Endothelial cell of umbilical vein (primary cell): ENCODE measurements around the gene CALHM5. TPM values are rescaled to one million over a fixed set of nuclear protein-coding genes. Genes with fewer than 3 reads are reported as not detected.

Experiments
- BruUV-seq: library from RNA; stranded (reverse); fragments of 400-500 nt; replicated peaks from 2 replicates; lab custom pipeline; 2021; lab: Mats Ljungman, UMichigan
- CTCF ChIA-PET: fragments of 300-600, 350-600 bp; sonication (Branson Sonifier 250); formaldehyde crosslinking; loops from one replicate; lab custom pipeline; 2021; ENCODE audit warnings: antibody characterized with exemption, inconsistent platforms; lab: Charles Lee
- POLR2A ChIA-PET: fragments of 300-600, 350-600 bp; sonication (Branson Sonifier 250); formaldehyde crosslinking; loops from one replicate; lab custom pipeline; 2021; ENCODE audit warnings: antibody characterized with exemption, inconsistent platforms; lab: Charles Lee
- DNase-seq: peaks from one replicate; pipeline ENCODE4 v3.0.0-alpha.2; 2011; ENCODE audit warnings: low read depth, low spot score
- FAIRE-seq: peaks from 2 replicates; lab custom pipeline; 2011; peaks lifted over from hg19 to GRCh38; lab: Jason Lieb, UNC
- H2AFZ ChIP-seq: 2 replicates; pipeline ENCODE4 v1.6.0; 2012; ENCODE audit warnings: low read depth, low read length, control low read depth, inconsistent platforms
- H3K27ac ChIP-seq: 2 replicates; pipeline ENCODE4 v1.5.1; 2011; ENCODE audit warnings: low read depth, mild to moderate bottlenecking, control low read depth, low read length, moderate library complexity; ENCODE audit not compliant: insufficient read depth
- H3K27me3 ChIP-seq, 2 experiments: 2 replicates each; pipeline versions ENCODE4 v1.6.0 to v1.6.1; 2011; ENCODE audit warnings: low read length in 2 of 2, mixed read lengths in 1 of 2; ENCODE audit not compliant: control insufficient read depth in 2 of 2, insufficient read depth in 2 of 2
- H3K36me3 ChIP-seq, 2 experiments: 2 replicates in 1 of 2; 3 replicates in 1 of 2; pipeline ENCODE4 v1.5.1; 2011; ENCODE audit warnings: low read length in 2 of 2, mild to moderate bottlenecking in 1 of 2, moderate library complexity in 1 of 2; ENCODE audit not compliant: control insufficient read depth in 2 of 2, insufficient read depth in 2 of 2; ENCODE audit errors: extremely low read depth in 1 of 2
- H3K4me1 ChIP-seq: 3 replicates; pipeline ENCODE4 v1.5.1; 2011; ENCODE audit warnings: mild to moderate bottlenecking, low read length; ENCODE audit not compliant: control insufficient read depth, insufficient read depth; ENCODE audit errors: extremely low read depth
- H3K4me2 ChIP-seq: 2 replicates; pipeline ENCODE4 v1.6.1; 2011; ENCODE audit warnings: low read length, control low read depth, mixed read lengths; ENCODE audit not compliant: insufficient read depth
- H3K4me3 ChIP-seq, 3 experiments: fragments of 200-600 bp in 1 of 3; sonication (generic), shearing (Covaris generic) in 1 of 3; replicated peaks in 1 of 3; 2 replicates each; pipeline ENCODE4 v1.5.1; 2011 to 2016; ENCODE audit warnings: control low read depth in 3 of 3, low read length in 3 of 3, mild to moderate bottlenecking in 2 of 3, inconsistent platforms in 1 of 3, low read depth in 1 of 3, moderate library complexity in 1 of 3; ENCODE audit not compliant: insufficient read depth in 1 of 3
- H3K79me2 ChIP-seq: 2 replicates; pipeline ENCODE4 v1.6.0; 2012; ENCODE audit warnings: low read length, inconsistent platforms; ENCODE audit not compliant: control insufficient read depth, insufficient read depth
- H3K9ac ChIP-seq: replicated peaks from 2 replicates; pipeline ENCODE3; 2011; ENCODE audit warnings: low read length, control low read depth; ENCODE audit not compliant: insufficient read depth; ENCODE audit errors: extremely low read depth
- H3K9me1 ChIP-seq: replicated peaks from 3 replicates; pipeline ENCODE4 v1.6.0; 2011; ENCODE audit warnings: mild to moderate bottlenecking, low read length; ENCODE audit not compliant: control insufficient read depth, insufficient read depth; ENCODE audit errors: extremely low read depth
- H3K9me3 ChIP-seq: replicated peaks from 2 replicates; pipeline ENCODE4 v1.5.1; 2012; ENCODE audit warnings: low read length, inconsistent platforms; ENCODE audit not compliant: control insufficient read depth, insufficient read depth
- H4K20me1 ChIP-seq: replicated peaks from 2 replicates; pipeline ENCODE3; 2011; ENCODE audit warnings: mild to moderate bottlenecking, low read length; ENCODE audit not compliant: control insufficient read depth, insufficient read depth; ENCODE audit errors: extremely low read depth
- CTCF ChIP-seq, 2 donors: IDR thresholded peaks; 1 replicate in 1 of 2; 2 replicates in 1 of 2; pipeline ENCODE4 v1.5.1; 2011; ENCODE audit warnings: low read length in 2 of 2, mild to moderate bottlenecking in 2 of 2, moderate library complexity in 2 of 2, control low read depth in 1 of 2, inconsistent platforms in 1 of 2, low read depth in 1 of 2; ENCODE audit not compliant: insufficient read depth in 1 of 2; ENCODE audit errors: extremely low read depth in 1 of 2
- EZH2 ChIP-seq: IDR thresholded peaks from 2 replicates; pipeline ENCODE4 v1.6.1; 2012; ENCODE audit warnings: borderline replicate concordance, low read depth, mild to moderate bottlenecking, moderate library complexity, low read length, inconsistent platforms; ENCODE audit not compliant: severe bottlenecking
- FOS ChIP-seq: IDR thresholded peaks from 2 replicates; pipeline ENCODE4 v1.6.1; 2011; ENCODE audit warnings: mild to moderate bottlenecking, low read length, moderate library complexity, borderline replicate concordance; ENCODE audit not compliant: insufficient read depth
- GATA2 ChIP-seq: IDR thresholded peaks from 2 replicates; pipeline ENCODE4 v1.7.0; 2011; ENCODE audit warnings: low read depth, mild to moderate bottlenecking, moderate library complexity, mixed read lengths, low read length; ENCODE audit not compliant: insufficient read length, insufficient read depth
- JUN ChIP-seq: IDR thresholded peaks from 2 replicates; pipeline ENCODE4 v1.6.1; 2011; ENCODE audit warnings: borderline replicate concordance, low read depth; ENCODE audit not compliant: insufficient read length, insufficient read depth
- MAX ChIP-seq: IDR thresholded peaks from 2 replicates; pipeline ENCODE4 v1.6.1; 2011; ENCODE audit not compliant: insufficient read depth, insufficient read length
- MYC ChIP-seq: IDR thresholded peaks from one replicate; pipeline ENCODE4 v1.6.1; 2011; ENCODE audit warnings: mild to moderate bottlenecking, low read depth, low read length
- POLR2A ChIP-seq: IDR thresholded peaks from 2 replicates; pipeline ENCODE4 v1.6.1; 2012; ENCODE audit warnings: low read depth, mild to moderate bottlenecking, control low read depth, low read length
- POLR2AphosphoS5 ChIP-seq: IDR thresholded peaks from 2 replicates; pipeline ENCODE4 v1.6.1; 2012; ENCODE audit warnings: low read depth, mild to moderate bottlenecking, control low read depth, low read length, moderate library complexity; ENCODE audit not compliant: insufficient read depth
- dilution Hi-C: fragments of 300-500 bp; cut with MboI; formaldehyde crosslinking; loops from one replicate; pipeline ENCODE4 v1.15.0; 2019; ENCODE audit warnings: low sequenced_read_pairs; ENCODE audit not compliant: extremely low pct_ligation_motif_present
- intact Hi-C: fragments of 100-400 bp; cut with micrococcal nuclease; formaldehyde crosslinking; loops from one replicate; pipeline ENCODE4 v1.10.0; 2022
- polyA plus RNA-seq, 4 experiments: library from polyadenylated mRNA; depleted of rRNA in 3 of 4; stranded (reverse) in 3 of 4; unstranded in 1 of 4; fragments of >200 nt; gene quantifications; 2 replicates each; pipeline versions ENCODE4 v1.2.1 to v1.2.3, GENCODE V29; 2011 to 2012; ENCODE audit warnings: missing spikeins in 1 of 4
- total RNA-seq: library from RNA; stranded (reverse); gene quantifications from 2 replicates; pipeline ENCODE4 v1.2.3, GENCODE V29; 2021

CALHM5 gene
- total and polyA plus RNA-seq, 2 donors (not counting 3 experiments of a cell fraction or from before 2014, with no cell fraction given): 4.5 to 6.6 TPM

- Histone ChIP-seq H3K9me3 (no peaks in the 10 kb centered on the region), H3K9me1 (no peaks in the 10 kb centered on the region), H4K20me1 (no peaks in the 10 kb centered on the region), H3K9ac (no peak overlapping the region), H3K4me1 (peaks cover 2% of the 10 kb centered on the region), H2AFZ (no peak overlapping the region), H3K4me3 (no peak overlapping the region), H3K36me3 (peaks cover 8 to 11% of the 10 kb centered on the region in 2 experiments), H3K27me3 (no peaks in the 10 kb centered on the region), H3K27ac (no peak overlapping the region), H3K79me2 (peaks cover 2% of the 10 kb centered on the region), H3K4me2 (no peak overlapping the region)
- DNase-seq (peak; percentile 82), FAIRE-seq (no peak)
- no TSS peak for BruUV-seq
- ChIA-PET POLR2A (interaction anchor here (0.6 kb wide), 1 partner anchor 8 kb away, joined by 5 read pairs; no protein-coding TSS in a partner anchor), CTCF (interaction anchor here (1.2 to 2.2 kb wide), 4 partner anchors 16 to 301 kb away, joined by 4 to 8 read pairs (median 6); no protein-coding TSS in a partner anchor)
- dilution Hi-C loops: no loop called here
- intact Hi-C loops: no loop called here
- TF ChIP-seq MYC (no peak), GATA2 (no peak), FOS (no peak), EZH2 (no peak), POLR2AphosphoS5 (no peak), MAX (no peak), JUN (no peak), CTCF (IDR thresholded peaks at IDR 0.05; ENCODE audit: extremely low read depth in 1 of 2, insufficient read depth in 1 of 2, low read depth in 1 of 2, low read length in 2 of 2) (no peak), POLR2A (no peak)
Measured at GRCh38 chr6:116518621-116519368, 7.4 kb downstream of the CALHM5 start.
